K562 (cell line): ENCODE results near the gene C1R. TPM values are rescaled to one million over a fixed set of nuclear protein-coding genes. Genes with fewer than 3 reads are reported as not detected.

Source experiments
- ARID1B ChIP-seq: fragments of 450-650 bp; IDR thresholded peaks from 2 replicates; pipeline ENCODE4 v1.6.1; 2016; ENCODE audit warnings: antibody characterized with exemption, mild to moderate bottlenecking, inconsistent platforms
- IFI16 ChIP-seq: fragments of 250-450 bp; sonication (Bioruptor Pico); IDR thresholded peaks from 2 replicates; pipeline ENCODE4 v2.1.2; 2022; ENCODE audit warnings: mild to moderate bottlenecking, inconsistent platforms
- LEF1 ChIP-seq: fragments of 450-650 bp; IDR thresholded peaks from 2 replicates; pipeline ENCODE4 v1.6.1; 2016; ENCODE audit warnings: mild to moderate bottlenecking
- MCM2 ChIP-seq: fragments of 450-650 bp; IDR thresholded peaks from 2 replicates; pipeline ENCODE4 v1.6.1; 2017; ENCODE audit warnings: low read depth, mild to moderate bottlenecking
- NFYB ChIP-seq: IDR thresholded peaks from 2 replicates; pipeline ENCODE4 v1.6.1; 2011; ENCODE audit warnings: mild to moderate bottlenecking, moderate library complexity; ENCODE audit not compliant: insufficient read length; ENCODE audit errors: extremely low read depth
- NR3C1 ChIP-seq: sonication (generic); formaldehyde crosslinking; IDR thresholded peaks from 2 replicates; pipeline ENCODE4 v1.8.1; 2022; ENCODE audit warnings: missing genetic modification reagents
- RNF219 ChIP-seq: fragments of 250-450 bp; sonication (Bioruptor Pico); IDR thresholded peaks from 2 replicates; pipeline ENCODE4 v1.5.0; 2022; ENCODE audit warnings: mild to moderate bottlenecking
- SIRT6 ChIP-seq: IDR thresholded peaks from one replicate; pipeline ENCODE4 v1.6.1; 2012; ENCODE audit warnings: low read depth, mild to moderate bottlenecking, control low read depth, inconsistent platforms, low read length, moderate library complexity
- SOX6 ChIP-seq: fragments of 450-650 bp; IDR thresholded peaks from 2 replicates; pipeline ENCODE4 v1.6.1; 2014; ENCODE audit warnings: mild to moderate bottlenecking
- SRF ChIP-seq, 2 experiments: fragments of 250-450, 450-650 bp in 1 of 2; sonication (Bioruptor Pico) in 1 of 2; sonication (generic) in 1 of 2; formaldehyde crosslinking; IDR thresholded peaks; 2 replicates each; pipeline versions ENCODE4 v1.5.0 to v1.5.1; 2020 to 2022; ENCODE audit warnings: mild to moderate bottlenecking in 1 of 2, missing genetic modification reagents in 1 of 2
- SRSF3 ChIP-seq: fragments of 200-400 bp; formaldehyde crosslinking; IDR thresholded peaks from 2 replicates; pipeline ENCODE4 v1.6.1; 2016; ENCODE audit warnings: mild to moderate bottlenecking, low read length, moderate library complexity; ENCODE audit not compliant: insufficient read depth
- TBL1XR1 ChIP-seq, 2 experiments: IDR thresholded peaks; 2 replicates each; pipeline ENCODE4 v1.6.1; 2012; ENCODE audit warnings: improper control_type of control experiment in 2 of 2, low read length in 2 of 2, mild to moderate bottlenecking in 1 of 2
- TGIF2 ChIP-seq: sonication (generic); formaldehyde crosslinking; IDR thresholded peaks from 2 replicates; pipeline ENCODE4 v1.8.1; 2022; ENCODE audit warnings: mild to moderate bottlenecking, missing genetic modification reagents, moderate library complexity
- ZNF274 ChIP-seq: IDR thresholded peaks from 2 replicates; pipeline ENCODE4 v1.6.1; 2011; ENCODE audit warnings: low read depth, mild to moderate bottlenecking, low read length, moderate library complexity, borderline replicate concordance
- ZNF318 ChIP-seq, 2 experiments: fragments of 450-650 bp; IDR thresholded peaks; 2 replicates each; pipeline ENCODE4 v1.6.1; 2016; ENCODE audit warnings: mild to moderate bottlenecking in 2 of 2, borderline replicate concordance in 1 of 2, low read depth in 1 of 2, moderate library complexity in 1 of 2
- ZNF431 ChIP-seq: sonication (generic); formaldehyde crosslinking; IDR thresholded peaks from 2 replicates; pipeline ENCODE4 v1.8.0; 2022; ENCODE audit warnings: mild to moderate bottlenecking, missing genetic modification reagents
- ZNF586 ChIP-seq: fragments of 450-650 bp; formaldehyde crosslinking; conservative IDR thresholded peaks from 2 replicates; pipeline ENCODE4 v1.4.0; 2020; ENCODE audit warnings: mild to moderate bottlenecking, moderate library complexity
- polyA plus RNA-seq, 8 experiments: library from polyadenylated mRNA; depleted of rRNA in 4 of 8; stranded (reverse) in 5 of 8; unstranded in 3 of 8; fragments of >200 nt; fragmentation: Nextera tagmentation in 2 of 8; fragmentation: Illumina TruSeq in 1 of 8; extraction: Ambion mirVana in 2 of 8; extraction: Trizol in 1 of 8; gene quantifications; 2 replicates each; pipeline versions ENCODE4 v1.2.1 to v1.2.3, GENCODE V29; 2011 to 2014; ENCODE audit warnings: inconsistent platforms in 1 of 8, missing spikeins in 1 of 8
- total RNA-seq, 7 experiments: library from RNA; depleted of rRNA in 6 of 7; stranded (reverse); fragments of >200 nt in 6 of 7; fragmentation: Illumina TruSeq in 2 of 7; extraction: Trizol in 2 of 7; gene quantifications; 2 replicates each; pipeline versions ENCODE4 v1.2.1 to v1.2.3, GENCODE V29; 2011 to 2021; ENCODE audit warnings: low replicate concordance in 1 of 7

C1R gene
- total and polyA plus RNA-seq, 9 of the 15 experiments (the other 6 are each of a cell fraction or from before 2014, with no cell fraction given) = 0.07 to 1.0 (median 0.33) TPM; not detected in 1

DNA sequence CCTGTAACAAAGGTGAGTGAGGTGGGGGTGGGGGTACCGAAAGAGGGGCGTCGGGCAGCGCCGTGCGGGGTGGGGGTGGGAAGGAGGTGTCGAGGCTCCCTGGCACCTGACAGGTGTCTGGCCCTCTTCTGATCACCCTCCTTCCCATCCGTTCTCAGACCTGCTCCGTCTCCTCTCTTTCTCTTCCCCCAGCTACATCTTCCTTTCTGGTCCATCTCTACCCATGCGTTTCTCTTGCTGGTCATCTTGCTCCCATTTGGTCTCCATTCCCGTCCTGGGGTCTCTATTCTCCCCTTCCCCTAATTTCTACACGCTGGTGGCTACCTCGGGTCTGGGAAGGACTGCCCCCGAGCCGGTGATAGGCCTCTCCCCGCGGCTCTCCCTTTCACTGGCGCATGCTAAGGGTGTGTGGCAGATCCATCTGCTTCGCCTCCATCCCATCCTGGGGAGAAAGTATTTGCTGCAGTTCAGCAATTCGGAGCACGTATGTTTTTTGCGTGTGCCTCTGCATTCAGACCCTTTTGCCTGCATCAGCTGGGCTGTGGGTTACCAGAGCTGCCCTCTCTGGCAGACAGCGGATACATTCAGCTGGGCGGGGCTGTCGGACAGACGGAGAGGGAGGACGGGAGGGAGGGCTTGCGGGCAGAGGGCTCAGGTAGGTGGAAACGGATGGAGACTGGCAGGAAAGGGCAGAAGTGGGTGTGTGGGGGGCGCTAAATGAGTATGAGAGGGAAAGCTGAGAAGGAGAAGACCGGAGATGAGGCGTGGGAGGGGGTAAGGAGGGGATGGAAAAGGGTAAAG is 38.7 kb upstream of the C1R start (continued):
- TF ChIP-seq ZNF318 (IDR thresholded peaks at IDR 0.05; ENCODE audit: borderline replicate concordance in 1 of 2, low read depth in 1 of 2) (no peak), SIRT6 (no peak), ZNF274 (no peak), TGIF2 (CRISPR knock-in tag) (no peak), LEF1 (no peak), MCM2 (no peak), SRSF3 (no peak), SOX6 (no peak), ARID1B (0 out of 2 replicates have a peak, but pooled peaks have one; percentile 12), SRF (CRISPR knock-in tag; IDR thresholded peaks at IDR 0.05) (no peak), TBL1XR1 (IDR thresholded peaks at IDR 0.05; ENCODE audit: low read length in 2 of 2) (no peak), IFI16 (no peak), RNF219 (no peak), ZNF586 (CRISPR knock-in tag) (no peak), ZNF431 (no peak), NFYB (no peak), NR3C1 (CRISPR knock-in tag) (no peak)
